ENCODE results near the gene LONRF3.
"Not testable (repeated sequence)": the region's sequence is repeated elsewhere in the genome, so short reads cannot be mapped to it uniquely, and the experiment has no call there.

Gene LONRF3

GRCh38 chrX:118988911-118989310, 14.5 kb downstream of the LONRF3 start:
- Histone ChIP-seq H2AFZ (ENCODE audit: low read length, unreplicated experiment) (no peak overlapping the region), H3K79me2 (ENCODE audit: control insufficient read depth, insufficient read depth, low read length, unreplicated experiment) (no peaks in the 10 kb centered on the region), H3K27me3 (ENCODE audit: insufficient read depth, low read length) (no peaks in the 10 kb centered on the region), H3K4me3 (ENCODE audit: low read depth, low read length) (no peak overlapping the region), H3K4me1 (ENCODE audit: control insufficient read depth, insufficient read depth, low read length, unreplicated experiment) (no peaks in the 10 kb centered on the region), H3K36me3 (ENCODE audit: insufficient read depth, low read length) (no peaks in the 10 kb centered on the region), H3K27ac (ENCODE audit: low read depth, low read length) (no peak overlapping the region)

GRCh38 chrX:118989886-118990285, 15.5 kb downstream of the LONRF3 start:
- no peak overlapping the region for H3K4me3 ChIP-seq (ENCODE audit: low read depth, low read length)
- no peak overlapping the region for H3K27ac ChIP-seq (ENCODE audit: low read depth, low read length)
- no peaks in the 10 kb centered on the region for H3K79me2 ChIP-seq (ENCODE audit: control insufficient read depth, insufficient read depth, low read length, unreplicated experiment)
- H3K27me3 ChIP-seq (ENCODE audit: insufficient read depth, low read length): no peaks in the 10 kb centered on the region
- no peaks in the 10 kb centered on the region for H3K4me1 ChIP-seq (ENCODE audit: control insufficient read depth, insufficient read depth, low read length, unreplicated experiment)
- H3K36me3 ChIP-seq (ENCODE audit: insufficient read depth, low read length): no peaks in the 10 kb centered on the region
- H2AFZ ChIP-seq (ENCODE audit: low read length, unreplicated experiment): no peak overlapping the region

GRCh38 chrX:118990512-118991227, 16.3 kb downstream of the LONRF3 start:
- Histone ChIP-seq H3K4me3 (ENCODE audit: low read depth, low read length) (no peak overlapping the region), H3K36me3 (ENCODE audit: insufficient read depth, low read length) (no peaks in the 10 kb centered on the region), H3K4me1 (ENCODE audit: control insufficient read depth, insufficient read depth, low read length, unreplicated experiment) (no peaks in the 10 kb centered on the region), H3K27ac (ENCODE audit: low read depth, low read length) (no peak overlapping the region), H3K79me2 (ENCODE audit: control insufficient read depth, insufficient read depth, low read length, unreplicated experiment) (no peaks in the 10 kb centered on the region), H2AFZ (ENCODE audit: low read length, unreplicated experiment) (no peak overlapping the region), H3K27me3 (ENCODE audit: insufficient read depth, low read length) (no peaks in the 10 kb centered on the region)

DNA sequence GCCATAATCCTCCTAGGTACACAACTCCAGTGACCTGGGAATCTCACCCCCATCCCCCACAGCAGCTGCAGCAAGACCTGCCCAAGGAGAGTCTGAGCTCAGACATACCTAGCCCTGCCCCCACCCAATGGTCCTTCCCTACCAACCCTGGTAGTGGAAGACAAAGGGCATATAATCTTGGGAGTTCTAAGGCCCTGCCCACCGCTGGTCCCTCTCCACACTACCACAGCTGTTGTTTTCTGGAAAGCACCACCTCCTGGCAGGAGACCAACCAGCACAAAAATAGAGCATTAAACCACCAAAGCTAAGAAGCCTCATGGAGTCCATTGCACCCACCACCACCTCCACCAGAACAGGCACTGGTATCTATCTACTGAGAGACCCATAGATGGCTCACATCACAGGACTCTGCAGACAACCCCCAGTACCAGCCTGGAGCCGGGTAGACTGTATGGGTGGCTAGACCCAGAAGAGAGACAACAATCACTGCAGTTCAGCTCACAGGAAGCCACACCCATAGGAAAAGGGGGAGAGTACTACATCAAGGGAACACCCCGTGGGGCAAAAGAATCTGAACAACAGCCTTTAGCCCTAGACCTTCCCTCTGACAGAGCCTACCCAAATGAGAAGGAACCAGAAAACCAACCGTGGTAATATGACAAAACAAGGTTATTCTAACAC, 18.2 kb downstream of the LONRF3 start:
- not testable (repeated sequence) for H3K79me2 ChIP-seq (ENCODE audit: control insufficient read depth, insufficient read depth, low read length, unreplicated experiment); H3K27me3 ChIP-seq (ENCODE audit: insufficient read depth, low read length); H3K27ac ChIP-seq (ENCODE audit: low read depth, low read length)

DNA sequence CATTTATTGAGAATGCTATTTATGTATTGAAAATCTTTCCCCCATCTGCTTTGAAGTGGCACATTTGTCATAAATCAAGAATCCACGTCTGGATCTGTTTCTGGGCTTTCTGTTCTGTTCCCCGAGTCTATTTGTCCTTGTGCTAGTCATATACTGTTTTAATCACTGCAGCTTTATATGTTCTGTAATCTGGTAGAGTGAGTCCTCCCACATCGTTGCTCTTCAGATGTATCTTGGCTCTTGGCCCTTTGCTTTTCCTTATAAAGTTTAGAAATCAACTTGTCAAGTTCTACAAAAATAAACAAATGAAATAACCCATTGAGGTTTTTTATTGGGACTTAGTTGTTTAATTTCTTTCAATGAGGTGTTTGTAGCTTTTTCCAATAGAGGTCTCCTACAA, 29.0 kb downstream of the LONRF3 start:
- Histone ChIP-seq H3K36me3 (ENCODE audit: insufficient read depth, low read length) (no peaks in the 10 kb centered on the region), H2AFZ (ENCODE audit: low read length, unreplicated experiment) (no peak overlapping the region), H3K27ac (ENCODE audit: low read depth, low read length) (no peak overlapping the region), H3K4me3 (ENCODE audit: low read depth, low read length) (no peak overlapping the region), H3K27me3 (ENCODE audit: insufficient read depth, low read length) (no peaks in the 10 kb centered on the region), H3K4me1 (ENCODE audit: control insufficient read depth, insufficient read depth, low read length, unreplicated experiment) (no peaks in the 10 kb centered on the region), H3K79me2 (ENCODE audit: control insufficient read depth, insufficient read depth, low read length, unreplicated experiment) (no peaks in the 10 kb centered on the region)

More for the DNA sequence above, 18.2 kb downstream of the LONRF3 start:
- not testable (repeated sequence) for H3K4me1 ChIP-seq (ENCODE audit: control insufficient read depth, insufficient read depth, low read length, unreplicated experiment); H3K36me3 ChIP-seq (ENCODE audit: insufficient read depth, low read length); H2AFZ ChIP-seq (ENCODE audit: low read length, unreplicated experiment); H3K4me3 ChIP-seq (ENCODE audit: low read depth, low read length)

- Histone ChIP-seq H3K27ac (ENCODE audit: low read depth, low read length) (no peak overlapping the region), H3K79me2 (ENCODE audit: control insufficient read depth, insufficient read depth, low read length, unreplicated experiment) (no peaks in the 10 kb centered on the region), H3K27me3 (ENCODE audit: insufficient read depth, low read length) (no peaks in the 10 kb centered on the region), H3K4me1 (ENCODE audit: control insufficient read depth, insufficient read depth, low read length, unreplicated experiment) (no peaks in the 10 kb centered on the region), H2AFZ (ENCODE audit: low read length, unreplicated experiment) (no peak overlapping the region), H3K36me3 (ENCODE audit: insufficient read depth, low read length) (no peaks in the 10 kb centered on the region), H3K4me3 (ENCODE audit: low read depth, low read length) (no peak overlapping the region)
These were observed 30.6 kb downstream of the LONRF3 start for GRCh38 chrX:119004920-119005524.

- no peaks in the 10 kb centered on the region for H3K36me3 ChIP-seq (ENCODE audit: insufficient read depth, low read length)
- H3K27me3 ChIP-seq (ENCODE audit: insufficient read depth, low read length): no peaks in the 10 kb centered on the region
- H3K27ac ChIP-seq (ENCODE audit: low read depth, low read length): no peak overlapping the region
- H3K4me1 ChIP-seq (ENCODE audit: control insufficient read depth, insufficient read depth, low read length, unreplicated experiment): no peaks in the 10 kb centered on the region
- H3K79me2 ChIP-seq (ENCODE audit: control insufficient read depth, insufficient read depth, low read length, unreplicated experiment): no peaks in the 10 kb centered on the region
- H2AFZ ChIP-seq (ENCODE audit: low read length, unreplicated experiment): no peak overlapping the region
- H3K4me3 ChIP-seq (ENCODE audit: low read depth, low read length): no peak overlapping the region
These were observed 32.9 kb downstream of the LONRF3 start for GRCh38 chrX:119007189-119007770.

- Histone ChIP-seq H3K79me2 (ENCODE audit: control insufficient read depth, insufficient read depth, low read length, unreplicated experiment) (no peaks in the 10 kb centered on the region), H3K27me3 (ENCODE audit: insufficient read depth, low read length) (no peaks in the 10 kb centered on the region), H2AFZ (ENCODE audit: low read length, unreplicated experiment) (no peak overlapping the region), H3K27ac (ENCODE audit: low read depth, low read length) (no peak overlapping the region), H3K36me3 (ENCODE audit: insufficient read depth, low read length) (no peaks in the 10 kb centered on the region), H3K4me1 (ENCODE audit: control insufficient read depth, insufficient read depth, low read length, unreplicated experiment) (no peaks in the 10 kb centered on the region), H3K4me3 (ENCODE audit: low read depth, low read length) (no peak overlapping the region)
These were observed 33.8 kb downstream of the LONRF3 start for GRCh38 chrX:119008110-119008744.

GRCh38 chrX:119009071-119009470, 34.7 kb downstream of the LONRF3 start:
- Histone ChIP-seq H3K36me3 (ENCODE audit: insufficient read depth, low read length) (no peaks in the 10 kb centered on the region), H2AFZ (ENCODE audit: low read length, unreplicated experiment) (no peak overlapping the region), H3K27ac (ENCODE audit: low read depth, low read length) (no peak overlapping the region), H3K79me2 (ENCODE audit: control insufficient read depth, insufficient read depth, low read length, unreplicated experiment) (no peaks in the 10 kb centered on the region), H3K27me3 (ENCODE audit: insufficient read depth, low read length) (no peaks in the 10 kb centered on the region), H3K4me1 (ENCODE audit: control insufficient read depth, insufficient read depth, low read length, unreplicated experiment) (no peaks in the 10 kb centered on the region), H3K4me3 (ENCODE audit: low read depth, low read length) (no peak overlapping the region)

GRCh38 chrX:119010491-119010890, 36.1 kb downstream of the LONRF3 start:
- Histone ChIP-seq H3K27ac (ENCODE audit: low read depth, low read length) (no peak overlapping the region), H3K36me3 (ENCODE audit: insufficient read depth, low read length) (no peaks in the 10 kb centered on the region), H2AFZ (ENCODE audit: low read length, unreplicated experiment) (no peak overlapping the region), H3K4me1 (ENCODE audit: control insufficient read depth, insufficient read depth, low read length, unreplicated experiment) (peaks cover 8% of the 10 kb centered on the region), H3K79me2 (ENCODE audit: control insufficient read depth, insufficient read depth, low read length, unreplicated experiment) (no peaks in the 10 kb centered on the region), H3K4me3 (ENCODE audit: low read depth, low read length) (no peak overlapping the region), H3K27me3 (ENCODE audit: insufficient read depth, low read length) (no peaks in the 10 kb centered on the region)

Measured in ACC112 (cell line).